ENCODE measurements around the gene DNASE1L2.

The DNASE1L2 gene

GRCh38 chr16:2271848-2272461 is 35.7 kb downstream of the DNASE1L2 start:
- DNase-seq = no peak

DNA sequence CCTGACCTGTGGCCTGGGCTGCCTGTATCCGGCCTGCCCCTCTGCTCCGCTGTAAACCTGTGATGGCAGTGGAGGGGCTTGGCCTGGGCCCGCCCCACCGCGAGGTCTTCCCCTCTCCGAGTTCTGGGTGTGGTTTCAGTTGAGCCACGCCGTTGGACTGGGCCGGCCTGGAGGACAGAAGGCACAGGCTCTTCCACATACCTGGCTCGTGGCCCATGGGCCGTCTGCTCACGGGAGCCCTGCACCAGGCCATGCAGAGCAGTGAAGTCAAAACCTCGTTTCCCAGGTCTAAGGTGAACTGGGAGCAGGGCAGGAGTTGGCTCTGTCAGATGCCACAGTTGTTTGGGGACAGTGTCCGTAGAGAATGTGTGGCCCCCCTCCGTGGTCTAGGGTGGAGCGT is 37.2 kb downstream of the DNASE1L2 start:
- DNase-seq = no peak

- no peak for DNase-seq
Observed at GRCh38 chr16:2273931-2274330, 37.7 kb downstream of the DNASE1L2 start.

- no peak for DNase-seq
Observed at GRCh38 chr16:2275476-2276367, 39.5 kb downstream of the DNASE1L2 start.

DNA sequence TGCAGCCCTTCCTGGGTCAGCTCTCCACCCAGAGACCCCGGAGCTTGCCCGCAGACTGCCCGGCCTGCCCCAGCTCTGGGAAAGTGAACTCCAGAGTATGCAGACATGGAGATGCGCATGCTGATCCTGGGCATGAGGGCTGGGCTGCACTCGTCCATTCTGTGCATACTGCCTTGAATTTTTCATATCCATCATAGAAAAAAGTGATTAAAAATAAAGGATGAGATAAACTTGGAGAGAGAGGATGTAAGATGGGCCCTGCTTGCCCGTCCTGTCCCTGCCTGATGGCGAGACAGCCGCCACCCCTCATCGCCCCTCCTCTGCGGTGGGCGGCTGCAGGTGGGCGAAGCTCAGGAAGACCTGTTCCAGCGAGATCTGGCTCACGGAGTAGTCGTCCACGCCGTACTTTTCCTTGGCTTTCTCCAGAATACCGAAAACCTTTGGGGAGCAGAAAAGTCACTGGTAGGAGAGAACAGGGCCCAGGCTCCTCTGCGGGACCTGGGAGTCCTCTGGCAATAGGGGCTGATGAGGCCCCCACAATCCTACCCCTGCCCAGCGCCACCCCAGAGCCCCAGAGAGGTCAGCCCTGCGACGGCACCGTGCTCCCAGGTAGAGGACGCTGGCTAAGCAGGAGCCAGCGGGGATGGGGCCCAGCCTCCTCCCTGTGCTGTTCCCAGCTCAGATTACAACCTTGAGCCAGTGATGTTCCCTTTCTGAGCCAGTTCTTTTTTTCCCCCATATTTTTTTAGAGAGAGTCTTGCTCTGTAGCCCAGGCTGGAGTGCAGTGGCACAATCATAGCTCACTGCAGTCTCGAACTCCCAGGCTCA is 40.3 kb downstream of the DNASE1L2 start:
- no peak for DNase-seq

DNA sequence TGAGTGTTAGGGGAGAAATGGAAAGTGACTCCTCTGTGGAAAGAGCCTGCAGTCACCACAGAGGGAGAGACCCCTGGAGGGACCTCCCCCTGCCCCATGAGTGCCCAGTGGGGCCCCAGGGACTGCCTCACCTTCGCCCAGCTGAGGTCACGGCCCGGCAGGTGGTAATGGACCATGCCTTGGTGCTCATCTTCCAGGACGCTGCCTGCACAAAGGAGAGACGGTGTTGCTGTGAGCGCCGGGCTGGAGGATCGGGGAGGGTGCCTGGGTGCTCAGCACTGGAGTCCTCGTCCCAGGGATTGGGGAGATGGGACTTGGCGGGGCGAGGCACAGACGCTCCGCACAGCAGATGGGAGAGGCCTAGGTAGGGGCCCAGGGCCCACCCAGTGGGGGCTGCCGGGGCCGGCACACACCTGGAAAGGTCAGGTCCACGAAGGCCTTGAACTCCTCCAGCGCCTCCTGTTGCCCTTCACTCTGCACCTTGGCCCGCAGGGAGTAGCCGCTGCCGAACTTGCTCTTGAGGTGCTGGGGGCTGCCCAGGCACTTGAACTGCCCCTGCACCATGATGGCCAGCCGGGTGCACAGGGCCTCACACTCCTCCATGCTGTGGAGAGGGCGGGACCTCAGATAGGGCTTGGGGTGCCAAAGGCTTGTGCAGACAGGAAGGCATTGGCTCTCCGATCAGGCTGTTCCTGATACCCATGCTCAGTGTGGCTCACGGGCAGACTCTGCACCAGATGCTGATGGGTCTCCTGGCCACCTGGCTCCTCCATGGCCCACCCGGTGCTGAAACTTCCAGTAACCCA is 41.4 kb downstream of the DNASE1L2 start:
- no peak for DNase-seq

DNA sequence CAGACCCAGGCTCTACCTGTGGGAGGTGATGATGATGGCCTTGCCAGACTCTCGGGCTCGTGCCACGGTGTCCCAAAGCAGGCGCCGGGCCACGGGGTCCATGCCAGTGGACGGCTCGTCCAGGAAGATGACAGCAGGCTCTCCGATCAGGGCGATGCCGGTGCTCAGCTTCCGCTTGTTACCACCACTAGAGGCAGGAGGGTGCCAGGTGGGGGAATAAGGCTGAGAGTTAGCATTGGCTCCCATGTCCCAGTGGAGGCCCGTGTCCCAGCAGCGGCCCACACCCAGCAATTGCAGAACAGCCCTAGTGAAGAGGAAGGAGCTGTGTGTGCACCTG is 42.0 kb downstream of the DNASE1L2 start:
- DNase-seq = no peak

DNA sequence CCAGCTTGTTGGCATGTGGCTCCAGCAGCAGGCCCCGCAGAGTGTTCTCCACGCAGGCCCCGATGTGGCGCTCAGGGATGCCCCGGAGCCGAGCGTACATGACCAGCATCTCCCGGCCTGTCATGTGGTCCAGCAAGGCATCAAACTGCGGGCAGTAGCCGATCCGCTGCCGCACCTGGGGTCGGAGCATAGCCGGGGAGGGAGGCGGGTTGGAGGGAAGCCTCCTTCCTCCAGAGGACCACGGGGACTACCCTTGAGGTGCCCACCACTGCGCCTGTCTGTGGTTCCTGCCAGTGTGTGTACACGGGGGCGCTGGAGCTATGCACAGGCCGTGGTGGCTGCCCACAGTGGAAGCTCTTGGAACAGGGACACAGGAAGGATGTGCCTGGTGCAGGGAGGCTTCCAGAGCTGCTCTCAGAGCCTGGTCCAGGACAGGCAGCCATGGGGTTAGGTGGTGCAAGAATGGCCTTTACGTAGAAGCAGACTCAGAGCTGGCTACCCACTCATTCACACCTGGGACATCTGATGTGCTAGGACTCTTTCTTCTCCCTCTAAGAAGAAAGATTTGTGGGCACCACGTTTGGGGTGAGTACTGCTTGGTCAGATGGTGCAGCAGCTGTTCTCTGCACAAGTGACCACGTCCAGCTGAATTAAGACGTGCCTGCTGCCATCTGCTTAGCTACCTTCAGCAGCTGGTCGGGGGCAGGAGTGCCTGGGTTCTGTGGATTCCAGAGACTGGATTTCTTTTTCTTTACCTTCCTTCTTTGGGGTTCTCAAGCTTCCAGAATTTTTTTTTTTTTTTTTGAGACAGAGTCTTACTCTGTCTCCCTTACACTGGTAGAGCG is 42.9 kb downstream of the DNASE1L2 start:
- DNase-seq = no peak

DNA sequence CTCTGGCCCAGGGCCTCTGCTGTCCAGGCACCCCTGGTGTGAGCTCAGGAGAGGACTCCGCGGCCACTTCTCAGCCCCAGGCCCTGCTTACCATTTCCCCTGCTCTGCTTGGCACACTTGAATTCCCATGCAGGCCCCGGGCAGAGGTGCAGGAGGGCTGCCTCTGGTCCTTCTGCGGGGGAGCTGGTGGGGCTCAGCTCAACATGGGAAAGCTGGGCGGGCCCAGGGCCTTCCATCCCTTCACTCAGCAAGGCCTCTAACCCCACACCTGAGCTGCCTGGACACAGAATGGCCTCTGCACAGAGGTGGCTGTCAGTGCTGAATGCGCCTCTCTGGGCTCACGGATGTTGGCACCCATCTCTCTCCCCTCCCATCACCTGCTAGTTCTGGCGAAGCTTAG is 44.2 kb downstream of the DNASE1L2 start:
- DNase-seq = no peak

DNA sequence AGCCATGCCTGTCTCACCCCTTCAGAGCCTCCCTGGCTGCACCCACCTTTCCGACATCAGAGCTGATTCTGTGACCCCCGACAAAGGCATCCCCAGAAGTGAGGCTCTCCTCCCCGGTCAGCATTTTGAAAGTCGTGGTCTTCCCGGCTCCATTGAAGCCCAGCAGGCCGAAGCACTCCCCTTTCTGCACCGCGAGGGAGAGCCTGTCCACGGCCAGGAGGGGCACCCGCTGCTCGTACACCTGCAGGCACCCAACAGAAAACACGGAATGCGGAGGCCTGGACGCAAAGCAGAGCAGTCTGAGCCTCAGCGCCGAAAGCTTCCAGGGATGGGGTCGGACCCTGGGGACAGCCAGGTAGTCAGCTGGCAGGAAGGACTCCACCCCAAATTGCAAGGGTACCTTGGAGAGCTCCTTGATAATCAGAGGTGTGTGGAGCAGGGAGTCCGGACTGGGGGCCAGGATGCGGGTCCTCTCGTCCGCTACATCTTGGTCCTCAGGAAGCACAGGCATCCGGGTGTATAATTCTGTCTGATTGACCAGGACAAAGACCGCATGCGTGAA is 44.8 kb downstream of the DNASE1L2 start:
- DNase-seq = no peak

- no peak for DNase-seq
Observed at GRCh38 chr16:2282262-2282661, 46.0 kb downstream of the DNASE1L2 start.

DNA sequence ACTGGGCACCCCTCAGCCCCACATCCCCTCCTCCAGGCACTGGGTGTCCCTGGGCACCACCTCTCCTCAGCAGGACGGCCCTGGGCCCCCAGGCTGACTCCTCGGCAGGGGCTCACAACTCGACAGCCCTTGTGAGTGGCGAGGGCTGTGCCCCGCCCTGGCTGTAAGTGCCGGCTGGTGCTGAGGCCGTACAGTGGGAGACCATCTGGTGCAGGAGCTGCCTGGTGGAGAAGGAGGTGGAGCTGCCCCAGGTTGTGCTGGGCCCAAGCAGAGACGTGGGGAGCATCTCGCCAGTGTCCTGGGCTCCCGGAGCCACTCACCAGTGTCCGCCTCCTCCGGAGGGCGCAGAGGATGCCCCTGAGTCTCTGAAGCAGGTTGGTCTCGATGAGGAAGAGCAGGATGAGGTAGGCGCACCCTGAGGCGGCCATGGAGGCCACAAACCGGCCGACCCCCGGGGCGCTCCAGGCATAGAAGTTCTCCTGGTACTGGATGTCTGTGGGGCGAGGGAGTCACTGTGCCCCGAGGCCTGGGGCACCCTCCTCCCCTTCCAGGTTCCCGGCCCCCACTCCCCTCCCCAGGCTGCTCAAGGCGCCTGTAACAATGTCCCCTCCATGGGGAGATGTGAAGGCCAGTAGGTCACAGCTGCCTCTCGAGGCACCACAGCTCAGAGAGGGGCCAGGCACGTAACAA is 46.8 kb downstream of the DNASE1L2 start:
- DNase-seq = no peak

- DNase-seq = no peak
Observed at GRCh38 chr16:2284001-2284770, 47.9 kb downstream of the DNASE1L2 start.

DNA sequence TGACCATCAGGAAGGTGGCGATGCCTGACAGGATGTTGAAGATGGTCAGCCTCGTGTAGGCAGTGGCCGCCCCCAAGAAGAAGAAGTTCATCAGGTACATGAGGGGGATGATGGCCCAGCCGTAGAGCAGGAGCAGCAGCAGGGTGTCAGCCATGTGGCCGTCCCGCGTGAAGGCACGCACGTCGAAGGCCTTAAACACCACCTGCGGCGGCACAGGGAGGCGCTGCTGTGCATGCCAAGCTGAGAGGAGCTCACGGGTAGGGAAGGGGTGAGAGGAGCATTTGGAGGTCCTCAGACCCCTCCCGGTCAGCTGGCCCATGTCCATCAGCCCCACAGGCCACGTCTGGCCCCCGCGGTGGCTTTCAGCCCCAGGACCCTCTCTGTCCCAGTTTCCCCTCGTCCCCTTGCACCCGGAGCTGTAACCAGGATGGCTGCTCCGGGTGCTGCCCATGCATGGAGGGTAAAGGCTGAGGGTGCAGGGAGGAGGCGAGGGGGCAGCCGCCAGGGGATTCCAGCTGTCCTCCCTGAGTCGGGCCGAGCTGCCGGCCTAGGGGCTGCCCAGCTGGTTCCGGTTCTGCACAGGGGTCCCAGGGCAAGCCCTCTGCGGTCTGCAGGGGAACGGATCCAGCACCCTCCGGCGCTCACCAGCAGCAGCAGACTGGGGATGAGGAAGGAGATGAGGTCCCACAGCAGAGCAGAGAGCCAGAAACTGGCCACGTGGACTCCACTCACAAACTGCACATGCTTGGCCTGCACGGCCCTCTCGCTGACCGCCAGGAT is 48.7 kb downstream of the DNASE1L2 start:
- no peak for DNase-seq

DNA sequence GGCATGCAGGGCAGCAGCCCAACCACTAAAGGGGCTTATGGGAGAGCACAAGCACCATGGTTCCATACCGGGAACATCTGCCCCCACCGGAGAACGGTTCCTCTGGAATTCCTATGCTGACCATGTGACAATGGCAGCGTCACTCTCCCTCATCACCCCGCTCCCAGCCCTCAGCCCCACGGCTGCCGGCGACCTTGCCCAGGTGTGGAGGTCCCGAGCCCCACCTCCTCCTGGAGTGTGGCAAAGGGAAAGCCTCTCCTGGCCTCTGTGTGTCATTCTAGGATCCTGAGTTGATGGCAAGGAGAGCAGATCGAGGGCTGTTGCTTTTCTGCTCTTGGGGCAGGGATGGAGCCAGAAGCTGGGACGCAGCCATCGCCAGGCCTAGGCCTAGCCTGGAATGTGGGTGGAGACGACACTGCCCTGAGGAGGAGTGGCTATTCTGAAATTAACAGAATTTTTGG is 49.5 kb downstream of the DNASE1L2 start:
- no peak for DNase-seq

- DNase-seq = no peak
Observed at GRCh38 chr16:2286550-2286949, 50.3 kb downstream of the DNASE1L2 start.

- DNase-seq = no peak
Observed at GRCh38 chr16:2287916-2288547, 51.8 kb downstream of the DNASE1L2 start.

Data from DMS53 (cell line).